Epithelial cell of proximal tubule (primary cell): ENCODE data around the gene TMUB1. TPM values are rescaled to one million over a fixed set of nuclear protein-coding genes. Genes with fewer than 3 reads are reported as not detected.

ENCODE experiments used
- DNase-seq: peaks from one replicate; pipeline ENCODE4 v3.0.0-alpha.2; 2011; ENCODE audit warnings: low read depth
- H3K4me3 ChIP-seq: 2 replicates; pipeline ENCODE4 v1.5.1; 2011; ENCODE audit warnings: low read depth, mild to moderate bottlenecking, low read length
- CTCF ChIP-seq: conservative IDR thresholded peaks from 2 replicates; pipeline ENCODE4 v1.5.1; 2012; ENCODE audit warnings: low read depth, mild to moderate bottlenecking, low read length
- total RNA-seq: library from RNA; depleted of rRNA; stranded (reverse); fragments of >200 nt; gene quantifications from 2 replicates; pipeline ENCODE4 v1.2.3, GENCODE V29; 2015

TMUB1 gene
- total RNA-seq, 1 donor from 2014 or later: 73.7 TPM

- TF ChIP-seq CTCF: no peak
- DNase-seq: no peak
- no peak overlapping the region for H3K4me3 ChIP-seq
Measured at GRCh38 chr7:151078233-151079040, 4.9 kb downstream of the TMUB1 start.

GRCh38 chr7:151077705-151078232 is 5.5 kb downstream of the TMUB1 start:
- H3K4me3 ChIP-seq: no peak overlapping the region
- no peak for TF ChIP-seq CTCF
- DNase-seq: no peak

- H3K4me3 ChIP-seq: no peak overlapping the region
- DNase-seq: no peak
- TF ChIP-seq CTCF: peak; percentile 49
Measured at GRCh38 chr7:151076863-151077704, 6.2 kb downstream of the TMUB1 start.

- TF ChIP-seq CTCF: no peak
- no peak for DNase-seq
- no peak overlapping the region for H3K4me3 ChIP-seq
Measured at GRCh38 chr7:151075978-151076426, 7.3 kb downstream of the TMUB1 start.

- no peak for TF ChIP-seq CTCF
- H3K4me3 ChIP-seq: no peak overlapping the region
- no peak for DNase-seq
Measured at GRCh38 chr7:151075662-151075971, 7.7 kb downstream of the TMUB1 start.

- H3K4me3 ChIP-seq: no peak overlapping the region
- no peak for DNase-seq
- TF ChIP-seq CTCF: no peak
Measured at GRCh38 chr7:151074817-151075661, 8.3 kb downstream of the TMUB1 start.
